ENCODE results near the gene AKT2. TPM values are rescaled to one million over a fixed set of nuclear protein-coding genes. Genes with fewer than 3 reads are reported as not detected.

The AKT2 gene
- total RNA-seq, 2 experiments from 2014 or later: 139 to 144 TPM

DNA sequence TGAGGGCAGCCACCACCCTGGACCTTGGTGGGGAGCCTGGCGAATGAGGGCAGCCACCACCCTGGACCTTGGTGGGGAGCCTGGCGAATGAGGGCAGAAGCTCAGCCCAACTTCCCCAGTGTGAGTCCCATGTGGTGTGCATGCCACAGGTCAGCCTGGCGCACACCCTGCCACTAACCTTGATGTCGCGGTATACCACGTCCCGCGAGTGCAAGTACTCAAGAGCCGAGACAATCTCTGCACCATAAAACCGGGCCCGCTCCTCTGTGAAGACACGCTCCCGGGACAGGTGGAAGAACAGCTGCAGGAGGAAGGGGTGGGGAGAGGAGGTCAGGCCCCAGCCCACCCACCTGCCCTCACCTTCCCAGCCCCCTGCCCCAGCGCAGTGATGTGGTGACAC lies 47.4 kb downstream of the AKT2 start:
- intact Hi-C loops (cut with micrococcal nuclease): no loop called here
- DNase-seq (no peak), ATAC-seq (no peak)
- H3K4me3 Mint-ChIP-seq: no peak overlapping the region
- POLR2A ChIA-PET: no interaction called here
- H3K4me1 Mint-ChIP-seq (ENCODE audit: low read depth): no peaks in the 10 kb centered on the region
- no peak overlapping the region for H3K27ac Mint-ChIP-seq
- no peaks in the 10 kb centered on the region for H3K27me3 Mint-ChIP-seq
- no peaks in the 10 kb centered on the region for H3K9me3 Mint-ChIP-seq
- TF ChIP-seq CTCF (IDR thresholded peaks at IDR 0.05): no peak
- CTCF ChIA-PET: interaction anchor here (1.2 kb wide), 1 partner anchor 17 kb away, joined by 4 read pairs; no protein-coding TSS in a partner anchor
- peaks cover 20% of the 10 kb centered on the region for H3K36me3 Mint-ChIP-seq (ENCODE audit: low read depth)

DNA sequence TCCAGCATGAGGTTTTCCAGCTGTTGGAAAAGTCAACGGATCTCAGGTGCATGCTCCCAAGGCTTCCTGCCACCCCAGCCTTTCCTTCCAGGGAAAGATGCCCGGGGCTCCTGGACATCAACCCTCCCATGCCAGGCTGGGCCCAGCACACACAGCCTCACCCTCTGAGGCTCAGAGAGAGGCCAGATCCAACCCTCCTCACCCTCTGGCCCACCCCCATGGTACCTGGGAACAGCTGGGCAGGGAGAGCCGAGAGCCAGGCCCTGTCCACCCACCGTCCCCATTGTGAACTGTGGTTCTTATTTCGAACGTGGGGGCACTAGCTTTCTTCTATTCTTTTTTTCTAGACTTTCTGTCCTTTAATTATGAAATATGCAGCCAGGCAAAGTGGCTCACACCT lies 48.8 kb downstream of the AKT2 start:
- ATAC-seq (no peak), DNase-seq (no peak)
- Mint-ChIP-seq H3K27me3 (no peaks in the 10 kb centered on the region), H3K9me3 (no peaks in the 10 kb centered on the region), H3K4me1 (ENCODE audit: low read depth) (no peaks in the 10 kb centered on the region), H3K36me3 (ENCODE audit: low read depth) (peaks cover 20% of the 10 kb centered on the region), H3K4me3 (no peak overlapping the region), H3K27ac (no peak overlapping the region)
- CTCF ChIA-PET: no interaction called here
- intact Hi-C loops (cut with micrococcal nuclease): no loop called here
- POLR2A ChIA-PET: no interaction called here
- no peak for TF ChIP-seq CTCF (IDR thresholded peaks at IDR 0.05)

DNA sequence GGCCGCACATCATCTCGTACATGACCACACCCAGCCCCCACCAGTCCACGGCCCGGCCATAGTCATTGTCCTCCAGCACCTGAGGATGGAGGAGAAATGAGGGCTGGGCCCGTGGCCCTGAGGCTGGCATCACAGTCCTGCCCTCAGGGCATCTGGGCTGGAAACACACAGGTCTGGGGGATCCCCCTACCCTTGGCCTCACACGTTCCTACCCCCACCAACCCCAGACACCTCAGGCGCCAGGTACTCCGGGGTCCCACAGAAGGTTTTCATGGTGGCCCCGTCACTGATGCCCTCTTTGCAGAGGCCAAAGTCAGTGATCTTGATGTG lies 49.2 kb downstream of the AKT2 start:
- H3K27ac Mint-ChIP-seq: no peak overlapping the region
- TF ChIP-seq CTCF (IDR thresholded peaks at IDR 0.05): no peak
- no peak overlapping the region for H3K4me3 Mint-ChIP-seq
- DNase-seq (no peak), ATAC-seq (no peak)
- no peaks in the 10 kb centered on the region for H3K27me3 Mint-ChIP-seq
- POLR2A ChIA-PET: no interaction called here
- no peaks in the 10 kb centered on the region for H3K4me1 Mint-ChIP-seq (ENCODE audit: low read depth)
- CTCF ChIA-PET: no interaction called here
- no peaks in the 10 kb centered on the region for H3K9me3 Mint-ChIP-seq
- peaks cover 18% of the 10 kb centered on the region for H3K36me3 Mint-ChIP-seq (ENCODE audit: low read depth)
- intact Hi-C loops (cut with micrococcal nuclease): no loop called here

GRCh38 chr19:40235238-40236025 lies 49.7 kb downstream of the AKT2 start:
- CTCF ChIA-PET: no interaction called here
- no peaks in the 10 kb centered on the region for H3K4me1 Mint-ChIP-seq (ENCODE audit: low read depth)
- H3K36me3 Mint-ChIP-seq (ENCODE audit: low read depth): peaks cover 18% of the 10 kb centered on the region
- H3K4me3 Mint-ChIP-seq: no peak overlapping the region
- H3K27ac Mint-ChIP-seq: no peak overlapping the region
- DNase-seq (no peak), ATAC-seq (no peak)
- H3K27me3 Mint-ChIP-seq: no peaks in the 10 kb centered on the region
- no peaks in the 10 kb centered on the region for H3K9me3 Mint-ChIP-seq
- peak; percentile 28 for TF ChIP-seq CTCF (IDR thresholded peaks at IDR 0.05)
- POLR2A ChIA-PET: no interaction called here
- intact Hi-C loops (cut with micrococcal nuclease): no loop called here

DNA sequence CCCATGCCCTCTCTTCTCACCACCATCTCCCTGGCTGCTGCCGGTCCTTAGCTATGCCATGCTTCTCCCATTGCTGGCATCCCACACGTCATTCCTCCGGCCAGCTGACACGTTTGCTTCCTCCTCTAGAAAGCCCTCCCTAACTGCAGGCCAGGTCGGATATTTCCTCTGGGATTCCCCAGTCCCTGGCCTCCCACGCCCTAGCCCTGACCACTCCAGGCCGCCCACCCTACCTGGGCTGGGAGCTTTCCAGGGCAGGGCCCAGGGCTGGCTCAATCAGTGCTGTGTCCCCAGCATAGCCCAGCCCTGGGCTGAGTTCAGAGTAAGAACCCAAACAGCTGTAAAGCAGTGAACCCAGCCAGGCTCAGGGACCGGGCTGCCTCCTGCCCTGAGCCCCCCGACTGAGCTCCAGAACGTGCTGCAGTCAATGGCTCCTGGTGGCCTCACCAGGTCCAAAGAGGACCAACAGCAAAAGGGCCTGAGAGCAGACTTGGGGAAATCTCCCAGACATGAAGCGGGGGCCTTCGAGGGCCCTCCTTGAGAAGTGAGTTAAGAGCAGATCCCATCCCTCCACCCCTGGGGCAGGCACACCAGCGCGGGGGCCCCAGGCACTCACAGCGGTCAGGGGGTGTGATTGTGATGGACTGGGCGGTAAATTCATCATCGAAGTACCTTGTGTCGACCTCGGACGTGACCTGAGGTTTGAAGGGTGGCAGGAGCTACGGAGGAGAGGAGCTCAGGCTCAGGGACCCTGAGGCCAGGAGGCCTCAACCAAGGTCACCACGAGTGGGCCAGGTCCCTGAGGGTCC lies 50.5 kb downstream of the AKT2 start:
- H3K9me3 Mint-ChIP-seq: no peaks in the 10 kb centered on the region
- no peak overlapping the region for H3K27ac Mint-ChIP-seq
- CTCF ChIA-PET: no interaction called here
- H3K4me1 Mint-ChIP-seq (ENCODE audit: low read depth): peaks cover 8% of the 10 kb centered on the region
- peaks cover 18% of the 10 kb centered on the region for H3K36me3 Mint-ChIP-seq (ENCODE audit: low read depth)
- intact Hi-C loops (cut with micrococcal nuclease): no loop called here
- POLR2A ChIA-PET: no interaction called here
- no peak for TF ChIP-seq CTCF (IDR thresholded peaks at IDR 0.05)
- DNase-seq (no peak), ATAC-seq (no peak)
- no peak overlapping the region for H3K4me3 Mint-ChIP-seq
- H3K27me3 Mint-ChIP-seq: no peaks in the 10 kb centered on the region
